HG02852 (cell line): ENCODE results near the gene C5.
A peak's percentile ranks its signal among the peaks of the same experiment; 100 is the strongest.
"Not testable (repeated sequence)": the region's sequence is repeated elsewhere in the genome, so short reads cannot be mapped to it uniquely, and the experiment has no call there.

Experiments used
- ATAC-seq: cut with Tn5 transposase; IDR thresholded peaks from one replicate; pipeline ENCODE4 v1.9.1; 2021; ENCODE audit warnings: mild to moderate bottlenecking, moderate library complexity; ENCODE audit not compliant: unreplicated experiment

Gene C5

DNA sequence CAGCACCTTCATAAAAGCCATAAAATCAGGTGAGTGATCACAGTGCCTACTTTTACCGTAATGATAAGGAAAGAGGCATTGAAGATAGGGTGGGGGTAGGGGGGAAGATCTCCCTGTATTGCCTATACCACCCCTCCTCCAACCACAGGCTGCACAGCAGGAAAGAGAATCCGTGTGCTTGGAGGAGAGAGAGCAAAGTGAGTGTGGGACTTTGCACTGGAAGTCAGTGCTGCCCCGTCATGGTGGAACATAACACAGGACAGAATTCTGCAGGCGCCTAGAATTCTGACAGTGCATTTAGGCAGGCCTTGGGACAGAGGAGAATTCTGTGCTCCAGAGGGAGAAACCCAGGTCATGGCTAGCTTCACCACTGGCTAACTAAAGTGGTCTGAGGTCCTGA is 3.5 kb upstream of the C5 start:
- ATAC-seq, result no peak

DNA sequence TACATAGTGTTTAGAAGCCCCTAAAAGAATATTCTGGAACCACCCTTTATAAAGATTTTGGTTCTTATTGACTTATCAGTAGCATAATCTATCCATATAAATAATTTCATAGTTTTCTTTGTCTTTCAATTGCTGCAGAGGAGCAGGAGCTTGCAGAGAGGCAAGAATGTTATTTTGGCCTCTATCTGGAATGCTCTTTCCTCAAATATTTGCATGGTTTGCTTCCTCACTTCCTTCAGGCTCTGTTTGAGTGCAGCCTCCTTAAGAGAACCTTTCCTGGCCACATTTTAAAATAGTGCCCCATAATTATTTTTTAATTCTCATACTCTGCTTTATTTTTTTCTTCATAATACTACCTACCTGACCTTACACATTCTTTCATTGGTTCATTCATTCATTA is 1.5 kb downstream of the C5 start:
- ATAC-seq, result no peak

DNA sequence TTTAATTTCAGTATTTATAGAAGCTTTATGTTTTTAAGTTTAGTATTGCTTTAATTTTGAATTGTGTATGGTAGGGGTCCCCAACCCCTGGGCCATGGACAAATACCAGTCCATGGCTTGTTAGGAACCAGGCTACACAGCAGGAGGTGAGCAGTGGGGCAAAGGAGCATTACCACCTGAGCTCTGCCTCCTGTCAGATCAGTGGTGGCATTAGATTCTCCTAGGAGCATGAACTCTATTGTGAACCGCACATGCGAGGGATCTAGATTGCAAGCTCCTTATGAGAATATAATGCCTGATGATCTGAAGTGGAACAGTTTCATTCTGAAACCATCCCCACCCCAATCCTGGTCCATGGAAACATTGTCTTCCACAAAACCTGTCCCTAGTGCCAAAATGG is 1.9 kb downstream of the C5 start:
- ATAC-seq, result no peak

DNA sequence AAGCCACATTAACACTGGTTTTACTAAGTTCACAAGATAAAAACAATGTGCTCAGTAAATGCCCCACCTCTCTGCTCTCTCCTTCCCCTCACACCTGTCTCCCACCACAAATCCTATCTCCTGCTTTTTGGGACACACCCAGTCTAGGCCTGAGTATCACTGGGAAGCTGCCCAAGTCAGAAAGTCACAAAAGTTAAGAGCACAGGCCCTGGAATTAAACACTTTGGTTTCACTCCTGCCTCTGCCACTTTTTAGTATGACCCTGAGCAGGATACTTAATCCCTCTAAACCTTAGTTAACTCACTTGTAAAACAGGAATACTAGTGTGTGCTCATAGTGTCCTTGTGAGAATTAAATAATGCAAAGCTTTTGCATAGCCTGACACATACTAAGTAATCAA is 11.3 kb downstream of the C5 start:
- no peak for ATAC-seq

DNA sequence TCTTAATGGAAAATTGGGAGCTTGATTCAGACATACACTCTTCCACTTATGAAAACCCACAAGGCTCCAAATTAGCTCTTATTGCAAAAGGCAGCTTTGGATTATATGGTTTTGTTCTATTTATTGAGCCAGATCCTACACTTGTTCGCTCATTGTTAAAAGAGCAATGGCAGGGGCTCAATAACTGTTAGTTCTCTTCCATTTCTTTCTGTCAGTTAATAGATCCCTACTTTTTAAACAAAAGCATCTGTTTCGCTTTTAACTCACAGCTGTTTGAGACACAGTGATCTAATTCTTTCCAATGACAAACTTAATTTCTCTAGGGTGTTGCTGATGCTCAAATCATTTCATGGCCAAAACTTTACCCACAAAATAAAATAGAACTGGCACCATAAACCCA is 11.7 kb downstream of the C5 start:
- ATAC-seq, result no peak

DNA sequence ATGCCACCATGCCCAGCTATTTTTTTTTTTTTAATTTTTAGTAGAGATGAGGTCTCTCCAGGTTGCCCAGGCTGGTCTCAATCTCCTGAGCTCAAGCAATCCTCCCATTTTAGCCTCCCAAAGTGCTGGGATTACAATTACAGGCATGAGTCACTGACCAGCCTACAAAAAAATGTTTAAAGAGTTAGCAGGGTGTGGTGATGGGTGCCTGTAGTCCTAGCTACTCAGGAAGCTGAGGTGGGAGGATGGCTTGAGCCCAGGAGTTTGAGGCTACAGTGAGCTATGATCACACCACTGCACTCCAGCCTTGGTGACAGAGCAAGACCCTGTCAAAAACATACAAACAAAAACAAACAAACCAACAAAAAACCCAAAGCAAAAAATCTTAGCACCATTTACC is 14.4 kb downstream of the C5 start:
- not testable (repeated sequence) for ATAC-seq

DNA sequence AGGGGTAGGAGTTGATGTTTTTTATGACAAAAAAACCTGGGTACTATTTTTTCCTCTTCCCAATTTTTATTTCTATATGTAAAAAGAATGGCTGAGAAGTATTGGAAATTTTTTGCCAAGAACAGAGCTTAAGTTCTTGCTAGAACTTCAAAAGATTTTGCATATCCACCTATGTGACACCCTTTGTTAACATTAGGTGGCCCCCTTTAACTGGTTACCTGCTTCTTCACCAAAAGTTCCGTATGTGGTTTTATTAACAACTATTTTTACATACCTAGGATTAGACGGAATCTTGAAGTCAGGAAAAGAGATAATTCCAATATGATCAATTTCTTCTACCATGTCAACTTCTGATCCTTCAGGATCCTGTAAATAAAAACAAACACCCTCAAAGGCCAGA is 15.5 kb downstream of the C5 start:
- no peak for ATAC-seq

DNA sequence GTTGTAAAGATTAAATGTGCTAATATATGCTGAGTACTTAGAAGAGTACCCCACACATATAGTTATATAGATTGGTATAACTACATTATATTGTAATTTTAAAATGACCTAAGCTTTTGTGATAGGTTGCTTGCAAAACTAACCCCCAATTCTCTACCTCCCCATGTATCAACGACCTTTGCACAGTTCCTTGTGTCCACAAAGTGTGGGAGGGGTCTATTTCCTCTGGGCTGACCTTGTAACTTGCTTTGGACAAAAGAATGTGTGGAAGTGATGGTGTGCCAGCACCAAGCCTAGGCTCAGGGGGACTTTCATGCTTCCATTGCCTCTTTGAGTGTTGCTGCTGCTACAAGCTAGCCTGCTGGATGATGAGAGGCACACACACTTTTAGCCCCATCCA is 20.6 kb downstream of the C5 start:
- ATAC-seq, result no peak

DNA sequence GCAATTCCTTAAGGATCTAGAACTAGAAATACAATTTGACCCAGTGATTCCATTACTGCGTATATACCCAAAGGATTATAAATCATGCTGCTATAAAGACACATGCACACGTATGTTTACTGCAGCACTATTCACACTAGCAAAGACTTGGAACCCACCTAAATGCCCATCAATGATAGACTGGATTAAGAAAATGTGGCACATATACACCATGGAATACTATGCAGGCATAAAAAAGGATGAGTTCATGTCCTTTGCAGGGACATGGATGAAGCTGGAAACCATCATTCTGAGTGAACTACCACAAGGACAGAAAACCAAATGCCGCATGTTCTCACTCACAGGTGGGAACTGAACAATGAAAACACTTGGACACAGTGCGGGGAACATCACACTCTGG is 21.8 kb downstream of the C5 start:
- not testable (repeated sequence) for ATAC-seq

DNA sequence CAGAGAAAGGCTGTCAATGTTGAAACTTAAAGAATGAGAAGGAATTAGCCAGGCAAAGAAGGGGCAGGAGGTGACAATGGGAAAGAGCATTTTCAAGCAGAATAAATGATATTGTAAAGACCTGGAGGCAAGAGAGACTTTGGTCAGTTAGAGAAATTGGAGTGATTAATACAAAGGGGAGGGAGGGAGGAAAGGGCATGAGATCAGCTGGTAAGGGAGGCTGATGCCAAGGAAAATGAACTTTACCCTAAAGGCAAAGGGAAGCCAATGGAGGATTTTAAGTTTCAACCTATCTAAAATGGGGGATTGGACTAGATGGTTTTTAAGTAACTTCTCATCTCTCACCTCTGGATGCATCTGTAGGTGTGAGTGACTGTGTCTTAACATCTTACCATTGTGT is 23.3 kb downstream of the C5 start:
- ATAC-seq, result no peak

DNA sequence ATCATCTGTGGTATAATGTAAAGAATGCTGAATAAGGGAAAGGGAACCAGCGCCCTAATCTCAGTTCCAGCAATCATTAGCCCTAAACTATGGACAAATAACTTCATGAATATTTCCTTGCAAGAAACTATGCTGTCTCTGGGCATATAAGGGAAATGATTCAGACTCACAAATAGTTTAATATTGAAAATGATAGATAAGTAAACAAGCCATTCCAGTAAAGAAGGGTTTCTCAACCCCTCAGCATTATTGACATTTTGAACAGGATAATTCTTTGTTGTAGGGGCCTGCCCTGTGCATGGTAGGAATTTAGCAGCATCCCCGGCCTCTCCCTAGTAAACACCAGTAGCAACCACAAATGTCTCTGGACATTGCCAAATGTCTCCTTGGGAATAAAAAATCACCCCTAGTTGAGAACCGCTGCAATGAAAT is 23.8 kb downstream of the C5 start:
- no peak for ATAC-seq

DNA sequence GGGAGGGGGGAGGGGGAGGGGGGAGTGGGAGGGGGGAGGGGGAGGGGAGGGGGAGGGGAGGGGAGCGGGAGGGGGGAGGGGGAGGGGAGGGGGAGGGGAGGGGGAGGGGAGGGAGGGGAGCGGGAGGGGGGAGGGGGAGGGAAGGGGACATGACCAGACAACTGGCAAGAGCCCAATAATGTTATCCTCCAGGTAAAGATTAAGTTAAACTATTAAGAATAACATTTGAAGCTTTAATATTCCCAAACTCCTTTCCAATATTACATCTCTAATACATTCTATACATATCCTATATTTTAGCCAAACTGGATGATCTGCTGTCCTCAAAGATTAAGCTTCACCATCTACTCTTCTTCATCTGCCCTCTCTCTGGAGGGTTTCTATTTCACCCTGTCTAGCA is 25.8 kb downstream of the C5 start:
- no peak for ATAC-seq

DNA sequence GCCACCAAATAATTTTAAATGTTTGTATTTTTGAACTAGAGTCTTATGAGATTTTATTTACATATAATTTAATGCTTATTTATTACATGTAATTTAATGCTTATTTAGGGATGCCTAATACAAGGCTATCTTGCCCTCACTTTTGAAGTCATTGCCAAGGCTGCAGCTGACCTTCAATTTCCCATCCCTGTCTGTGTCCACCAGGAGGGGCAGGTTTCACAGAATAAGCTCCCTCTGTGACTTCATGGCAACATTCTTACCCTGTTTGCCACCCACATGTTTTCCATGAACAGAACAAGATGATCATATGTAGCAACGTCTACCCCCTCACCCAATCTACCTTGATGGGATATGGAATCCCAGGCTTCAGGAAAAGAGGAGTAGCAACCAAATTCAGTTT is 27.0 kb downstream of the C5 start:
- no peak for ATAC-seq

DNA sequence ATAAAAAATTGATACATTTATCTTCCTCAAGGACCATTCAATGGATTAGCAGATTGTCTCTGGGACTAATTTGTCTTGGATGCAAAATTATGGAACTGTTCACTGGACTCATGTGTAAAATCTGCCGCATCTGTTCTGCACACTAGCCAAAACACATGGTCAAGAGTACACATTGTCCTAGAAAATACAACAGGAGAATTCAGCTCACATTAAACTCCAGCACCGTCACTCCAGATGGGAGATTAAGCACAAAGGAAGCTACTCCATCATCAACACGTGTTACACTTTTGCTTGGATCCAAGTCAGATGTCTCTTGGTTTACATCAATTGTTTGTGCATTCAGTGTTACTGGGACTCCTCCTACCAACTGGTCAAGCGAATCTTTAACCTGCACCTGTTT is 28.8 kb downstream of the C5 start:
- ATAC-seq, result no peak

DNA sequence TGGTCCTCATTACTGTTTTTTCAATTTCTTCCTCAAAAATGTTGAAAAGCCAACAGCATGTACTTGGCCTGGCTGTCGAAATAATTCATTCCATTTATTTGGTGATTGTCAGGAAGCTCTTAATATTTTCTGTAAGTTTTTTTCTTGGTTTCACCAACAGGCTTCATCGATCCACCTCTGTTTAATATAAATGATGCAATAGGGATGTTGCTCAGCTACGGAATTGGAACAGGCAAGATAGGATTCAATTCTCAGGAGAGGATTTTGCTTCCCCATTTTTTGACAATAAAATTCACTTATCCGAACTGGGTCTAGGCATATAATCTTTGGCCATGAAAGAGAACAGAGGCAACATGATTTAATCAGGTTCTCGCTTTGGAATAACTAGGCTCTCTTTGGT is 30.8 kb downstream of the C5 start:
- no peak for ATAC-seq

DNA sequence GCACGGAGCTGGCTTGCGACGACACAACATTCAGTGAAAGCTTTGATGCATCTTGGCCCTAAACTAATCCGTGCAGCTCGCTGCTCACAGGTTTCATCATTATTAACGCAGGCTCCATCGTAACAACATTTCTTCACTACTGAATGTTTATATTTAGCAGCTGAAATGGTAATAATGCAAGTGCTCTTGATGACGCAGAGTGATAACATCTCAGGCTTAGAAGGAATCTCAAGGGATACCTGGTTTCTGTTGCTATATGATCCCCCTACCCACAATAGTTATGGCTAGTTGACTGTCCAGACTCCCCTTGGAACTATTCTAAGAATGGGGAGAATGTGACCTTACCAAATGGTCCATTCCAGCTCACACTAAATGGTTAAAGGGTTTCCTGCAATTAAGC is 36.2 kb downstream of the C5 start:
- no peak for ATAC-seq

DNA sequence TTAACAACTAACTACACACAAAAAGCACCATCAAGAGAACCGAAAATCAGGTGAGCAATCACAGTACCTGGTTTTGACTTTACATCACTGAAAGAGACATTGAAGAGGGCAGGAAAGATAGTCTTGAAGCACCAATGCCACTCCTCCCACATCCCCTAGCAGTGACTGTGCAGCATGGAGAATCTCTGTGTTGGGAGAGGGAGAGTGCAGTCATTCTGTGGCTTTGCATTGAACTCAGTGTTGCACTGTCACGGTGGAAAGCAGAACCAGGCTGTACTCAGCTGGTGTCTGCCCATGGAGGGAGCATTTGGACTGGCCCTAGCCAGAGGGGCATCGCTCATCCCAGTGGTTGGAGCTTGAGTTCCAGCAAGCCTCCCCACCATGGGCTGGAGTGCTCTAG is 40.4 kb downstream of the C5 start:
- ATAC-seq, result no peak

DNA sequence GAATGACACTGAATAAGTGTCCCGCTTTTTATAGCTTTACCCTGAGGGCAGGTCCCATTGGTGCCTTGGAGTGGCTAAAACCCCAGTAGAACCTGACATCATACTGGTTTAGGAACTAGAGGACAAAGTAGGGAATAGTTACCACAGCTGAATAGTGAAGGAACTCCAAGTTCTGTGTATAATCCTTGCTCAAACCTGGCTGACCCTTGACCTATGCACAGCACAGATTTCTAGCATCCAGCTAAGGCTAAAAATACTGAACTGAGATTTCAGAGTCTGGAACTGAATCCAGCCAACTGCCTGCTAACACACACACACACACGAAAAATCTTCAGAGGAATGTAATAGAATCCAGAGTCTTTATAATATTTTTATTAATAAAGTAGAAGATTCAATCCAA is 50.8 kb downstream of the C5 start:
- no peak for ATAC-seq

DNA sequence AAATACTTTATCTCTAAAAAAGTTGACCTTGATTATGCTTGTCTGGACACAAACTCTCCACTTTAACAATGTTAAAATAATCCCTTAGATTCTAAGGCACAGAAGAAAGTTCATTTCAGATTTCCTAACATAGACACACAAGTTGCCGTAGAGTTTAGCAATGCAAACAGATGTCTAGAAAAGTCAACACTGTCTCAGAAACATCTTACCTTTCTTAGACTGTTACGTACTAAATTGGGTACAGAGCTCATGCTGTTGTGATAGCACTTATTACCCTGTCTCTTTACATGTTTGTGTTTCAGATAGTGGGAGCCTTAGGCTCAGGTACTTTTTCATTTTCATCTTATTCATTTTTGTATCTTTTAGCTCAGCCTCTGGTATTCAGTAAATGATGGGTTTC is 52.0 kb downstream of the C5 start:
- no peak for ATAC-seq

DNA sequence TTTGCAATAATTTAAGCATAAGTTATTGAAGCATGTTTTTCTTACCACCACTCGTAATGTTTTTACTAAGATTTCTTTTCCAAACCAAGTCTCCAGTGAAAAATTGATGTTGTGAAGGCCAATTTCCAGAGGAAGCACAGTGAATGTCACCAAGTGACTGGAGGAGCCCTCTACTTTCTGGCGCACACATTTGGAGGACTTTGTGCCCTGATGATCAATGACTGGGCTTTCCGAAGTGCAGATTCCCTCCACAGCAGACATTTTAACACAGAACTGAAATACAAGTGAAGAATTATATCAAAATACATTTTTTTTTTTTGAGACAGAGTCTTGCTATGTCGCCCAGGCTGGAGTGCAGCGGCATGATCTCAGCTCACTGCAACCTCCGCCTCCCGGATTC is 52.6 kb downstream of the C5 start:
- no peak for ATAC-seq

DNA sequence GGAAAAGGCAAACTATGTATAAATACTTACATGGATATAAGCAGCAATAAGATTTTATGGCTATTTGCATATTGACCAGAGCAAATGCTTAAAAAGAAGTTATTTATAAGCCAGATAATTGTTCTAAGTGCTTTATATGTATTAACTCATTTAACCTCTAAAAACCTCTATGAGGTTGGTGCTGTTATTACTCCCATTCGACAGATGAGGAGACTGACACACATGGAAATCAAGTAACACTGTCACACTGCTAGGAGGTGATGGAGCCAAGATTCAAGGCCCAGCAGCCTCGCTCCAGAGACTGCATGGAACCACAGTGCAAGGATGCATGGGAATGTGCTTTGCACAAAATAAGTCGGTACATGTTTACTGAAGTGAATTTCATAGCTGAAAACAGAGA is 53.7 kb downstream of the C5 start:
- no peak for ATAC-seq

DNA sequence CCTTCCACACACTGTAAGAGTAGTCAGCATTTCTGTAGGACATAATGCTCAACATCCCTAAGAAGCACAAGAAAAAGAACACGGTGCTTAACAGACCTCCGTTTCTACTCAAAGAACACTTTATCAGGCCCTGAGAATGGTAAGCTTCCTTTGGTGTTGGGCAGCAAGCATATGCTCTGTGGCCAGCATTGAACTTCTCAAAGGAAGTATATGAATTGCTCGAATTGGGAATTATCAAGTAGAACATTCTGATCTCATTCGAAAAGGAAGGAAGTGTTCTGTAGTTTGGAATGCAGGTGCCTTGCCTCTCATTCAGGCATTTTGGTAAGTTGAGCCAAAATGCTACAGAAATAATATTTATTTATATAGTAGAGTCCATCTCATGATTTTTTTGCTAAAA is 61.0 kb downstream of the C5 start:
- ATAC-seq, result no peak

DNA sequence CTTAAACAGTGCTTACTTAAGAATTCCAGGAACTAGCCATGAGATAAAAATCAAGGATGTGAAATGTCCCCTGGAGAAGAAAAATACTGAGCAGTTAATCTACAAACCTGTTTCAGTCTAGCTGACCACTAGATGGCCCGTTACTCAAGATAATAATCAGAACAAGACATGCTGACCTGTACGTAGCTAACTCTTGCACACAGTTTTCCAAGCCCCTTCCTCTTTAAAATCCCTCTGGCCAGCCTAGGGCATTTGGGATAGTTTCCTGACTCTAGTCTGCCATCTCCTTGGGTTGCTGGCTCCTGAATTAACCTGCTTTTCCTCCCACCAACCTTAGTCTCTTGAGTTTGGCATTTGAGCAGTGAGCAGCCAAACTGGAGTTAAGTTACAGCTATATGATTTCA is 64.3 kb downstream of the C5 start:
- ATAC-seq, result no peak

DNA sequence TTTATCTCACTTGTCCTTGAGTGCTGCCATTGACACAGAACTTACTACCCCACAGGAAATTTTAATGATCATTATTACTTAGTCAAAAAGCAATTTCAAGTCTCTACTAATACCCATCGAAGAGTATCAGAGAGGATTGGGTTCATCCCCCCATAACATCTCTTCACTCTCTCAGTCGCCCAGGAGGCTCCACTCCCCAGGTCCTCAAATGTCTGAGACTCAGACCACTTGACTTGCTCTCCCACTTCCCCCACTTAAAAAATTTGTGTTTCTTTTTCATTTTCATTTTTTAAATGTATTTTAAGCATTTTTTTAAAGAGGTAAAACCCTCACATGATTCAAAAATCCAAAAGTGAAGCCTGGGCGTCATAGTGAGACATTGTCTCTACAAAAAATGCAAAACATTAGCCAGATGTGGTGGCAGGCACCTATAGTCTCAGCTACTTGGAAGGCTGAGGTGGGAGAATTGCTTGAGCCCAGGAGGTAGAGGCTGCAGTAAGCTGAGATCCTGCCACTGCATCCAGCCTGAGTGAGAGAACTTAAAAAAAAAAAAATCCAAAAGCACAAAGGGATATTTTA is 66.7 kb downstream of the C5 start:
- peak; percentile 73 for ATAC-seq
